NCI-H187 (cell line): ENCODE results near the gene BMI1.
A peak's percentile ranks its signal among the peaks of the same experiment; 100 is the strongest.
"Not testable (repeated sequence)": the region's sequence is repeated elsewhere in the genome, so short reads cannot be mapped to it uniquely, and the experiment has no call there.

Experiments used
- DNase-seq, 2 experiments: peaks; one replicate each; lab custom pipeline; 2025; lab: John Stamatoyannopoulos, UW

Gene BMI1

DNA sequence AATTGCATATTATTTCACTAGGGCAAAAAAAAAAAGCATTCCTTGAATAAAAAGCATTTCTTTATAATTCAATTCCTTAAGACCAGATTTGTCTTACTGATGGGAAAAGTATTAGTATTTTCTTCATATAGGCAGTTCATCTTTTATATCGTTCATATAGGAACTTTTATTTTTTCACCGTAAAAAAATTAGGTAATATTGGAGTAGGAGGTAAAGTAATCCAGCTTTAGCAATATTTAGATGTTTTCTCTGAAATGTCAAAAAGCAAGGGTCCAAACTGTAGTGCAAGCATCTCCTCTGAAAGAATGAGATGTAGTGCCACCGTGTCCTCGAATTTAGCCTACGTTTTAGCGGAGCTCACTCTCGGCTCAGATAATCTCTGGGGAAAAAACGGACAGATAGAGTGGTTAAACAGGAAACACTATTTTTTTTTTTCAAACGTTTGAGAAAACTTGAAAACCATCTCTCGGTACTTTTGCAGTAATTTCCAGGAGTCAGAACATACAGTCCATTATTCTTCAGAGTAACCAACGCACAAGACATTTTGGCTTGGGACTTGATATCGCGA lies 18.9 kb downstream of the BMI1 start:
- DNase-seq = no peak

DNA sequence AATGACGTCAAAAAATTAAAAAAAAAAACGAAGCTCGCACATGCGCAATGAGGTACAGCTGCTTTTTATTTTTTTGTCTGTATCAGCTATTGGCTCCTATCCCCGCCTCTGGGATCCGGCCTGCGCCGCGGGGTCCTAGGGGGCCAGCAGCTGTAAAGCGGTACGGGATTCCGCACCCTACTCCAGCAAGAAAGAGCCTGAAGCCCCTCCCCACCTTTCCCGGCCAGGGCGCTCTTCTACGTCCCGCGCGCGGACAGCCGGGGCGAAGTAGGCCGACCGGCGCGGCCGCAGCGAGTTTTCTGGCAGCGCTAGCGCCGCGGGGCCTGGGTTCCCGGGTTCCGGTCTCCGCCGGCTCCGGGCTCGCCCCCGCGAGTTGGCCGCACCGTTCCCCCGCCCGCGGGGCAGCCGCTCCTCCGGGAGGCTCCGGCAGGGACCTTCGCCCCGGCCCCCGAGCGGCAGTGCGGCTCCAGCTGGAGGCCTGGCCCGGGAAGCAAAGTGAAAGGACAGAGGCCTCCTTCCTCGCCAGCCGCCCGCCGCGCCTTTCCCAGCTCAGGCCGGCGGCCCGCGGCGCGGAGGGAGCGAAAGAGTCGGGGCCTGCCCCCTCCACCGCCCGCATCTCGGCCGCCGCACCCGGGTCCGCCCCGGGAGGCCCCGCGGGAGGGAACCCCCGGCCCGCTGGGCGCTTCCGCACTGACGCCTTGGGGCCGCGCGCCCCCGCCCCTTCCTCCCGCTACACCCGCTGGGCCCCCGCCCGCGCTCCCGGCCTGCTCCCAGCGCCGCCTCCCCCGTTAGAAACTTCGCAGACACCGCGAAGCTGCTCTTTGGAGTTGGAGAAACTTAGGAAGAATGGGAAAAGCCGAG lies 19.7 kb downstream of the BMI1 start:
- peak; percentile 6 to 61 for DNase-seq

DNA sequence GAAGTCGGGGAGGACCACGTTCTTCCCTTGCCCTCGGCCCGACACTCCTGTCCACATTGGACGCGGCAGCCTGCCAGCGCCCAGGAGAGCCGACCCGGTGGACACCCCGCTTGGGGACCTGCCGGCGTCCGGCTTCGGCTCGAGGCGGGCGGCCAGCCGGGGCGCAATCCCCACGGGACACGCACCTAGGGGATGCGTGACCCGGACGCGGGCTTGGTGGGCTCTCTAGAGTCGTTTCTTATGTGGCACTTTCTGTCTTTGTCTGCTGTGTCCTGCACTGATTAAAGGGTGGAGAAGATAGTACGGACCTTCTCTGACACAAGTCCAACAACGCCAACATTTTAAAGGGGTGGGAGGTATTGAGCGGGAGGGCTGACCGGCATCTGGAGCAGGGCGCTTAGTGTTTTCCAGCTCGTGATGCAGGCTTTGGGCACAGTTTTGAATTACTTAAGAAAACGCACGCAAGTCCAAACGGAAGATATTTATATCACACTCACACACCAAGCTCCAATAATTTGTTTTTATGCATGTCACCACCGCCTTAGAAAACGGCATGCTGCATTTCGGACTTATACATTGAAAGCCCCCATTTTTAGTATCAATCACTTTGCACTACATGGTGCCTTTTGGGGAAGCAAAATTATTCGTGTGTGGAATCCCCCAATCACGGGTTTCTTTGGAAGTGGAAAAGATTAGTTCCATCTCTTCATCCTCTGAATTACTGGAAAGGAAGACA lies 20.5 kb downstream of the BMI1 start:
- no peak for DNase-seq

DNA sequence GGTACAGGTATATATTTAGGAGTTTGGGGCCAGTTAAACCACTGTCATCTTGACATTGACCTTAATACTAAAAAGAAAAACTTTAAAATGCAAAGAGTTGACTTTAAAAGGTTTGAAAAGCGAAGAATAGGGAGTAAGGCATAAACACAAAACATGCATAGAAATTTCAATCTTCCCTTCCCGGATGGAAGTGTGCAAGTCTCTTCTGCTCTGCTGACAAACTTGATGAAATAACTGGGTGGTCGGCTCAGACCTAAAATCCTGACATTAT lies 21.0 kb downstream of the BMI1 start:
- DNase-seq = no peak

DNA sequence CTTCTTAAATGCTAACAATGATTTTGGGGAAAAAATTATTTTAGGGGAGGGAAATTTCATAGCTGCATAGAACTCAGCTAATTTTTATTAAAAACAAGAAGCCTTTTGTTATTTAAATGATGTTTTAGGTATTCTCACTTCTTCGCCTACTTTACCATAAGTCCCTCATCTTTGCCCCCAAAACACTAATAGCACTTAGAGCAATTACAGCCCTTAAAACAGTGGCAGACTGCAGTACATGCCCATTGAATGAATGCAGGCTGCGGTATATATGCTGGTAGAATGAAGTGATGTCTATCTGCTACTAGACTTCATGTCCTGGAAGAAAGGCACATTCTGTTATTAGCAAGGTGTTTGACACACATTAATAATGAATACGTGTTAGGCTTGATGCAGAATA lies 21.5 kb downstream of the BMI1 start:
- no peak for DNase-seq

DNA sequence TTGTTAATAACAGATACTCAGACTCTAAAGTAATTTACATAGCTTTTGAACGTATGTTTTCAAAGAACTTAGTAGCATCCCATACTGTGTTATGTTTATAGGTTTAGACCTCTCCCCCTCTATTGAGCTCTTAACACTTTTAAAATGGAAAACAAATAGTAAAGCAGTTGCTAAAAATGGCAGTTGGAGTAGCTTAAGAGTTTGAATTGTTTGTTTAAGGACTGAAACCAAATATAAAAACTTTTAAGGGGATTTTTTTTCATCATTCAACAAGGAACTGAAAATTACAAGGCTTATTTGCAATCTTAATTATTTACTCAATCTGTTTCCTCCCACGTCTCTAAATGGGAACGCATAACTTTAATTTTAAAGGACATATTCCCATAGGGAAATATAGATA lies 22.8 kb downstream of the BMI1 start:
- DNase-seq = no peak

DNA sequence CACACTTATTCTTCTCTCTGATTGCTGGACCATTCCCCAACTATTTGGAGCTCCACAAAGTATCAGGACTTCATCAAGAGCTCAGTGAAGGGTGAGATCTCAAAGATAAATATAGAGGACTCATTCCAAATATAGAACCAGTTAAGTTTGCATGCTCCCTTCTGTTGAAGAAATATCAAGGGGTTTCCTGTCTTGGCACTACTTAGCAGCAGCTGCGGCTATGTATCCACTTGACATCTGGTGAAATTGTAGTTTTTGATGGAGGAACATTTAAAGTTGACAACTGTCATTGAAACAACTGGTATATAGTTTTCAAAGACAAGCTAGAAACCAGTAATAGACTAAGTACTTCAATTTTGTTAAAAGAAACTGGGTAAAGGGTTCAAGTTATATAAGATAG lies 23.4 kb downstream of the BMI1 start:
- DNase-seq = no peak

DNA sequence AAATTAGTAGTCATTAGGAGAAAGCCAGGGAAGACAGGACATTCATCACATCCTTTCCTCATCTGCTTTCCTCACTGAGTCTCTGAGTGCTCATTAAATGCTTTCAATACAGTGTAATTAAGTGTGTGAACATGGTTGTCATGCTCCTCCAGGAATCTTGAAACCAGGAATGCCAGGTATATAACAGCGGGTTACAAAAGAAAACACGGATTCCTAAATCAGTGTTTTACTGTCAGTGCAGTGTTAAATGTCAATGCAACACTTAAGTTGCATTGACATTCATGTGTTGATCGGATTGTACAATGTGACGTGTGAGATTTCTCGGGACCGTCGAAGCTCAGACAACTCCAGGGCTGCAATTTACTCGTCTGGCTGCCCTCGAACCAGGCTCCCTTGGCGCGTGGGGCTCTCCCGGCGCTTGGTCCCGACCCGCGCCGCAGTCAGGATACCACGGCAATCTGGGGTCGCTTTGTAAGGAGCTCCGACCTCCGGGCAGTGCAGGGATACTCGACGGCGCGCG lies 23.9 kb downstream of the BMI1 start:
- no peak for DNase-seq

DNA sequence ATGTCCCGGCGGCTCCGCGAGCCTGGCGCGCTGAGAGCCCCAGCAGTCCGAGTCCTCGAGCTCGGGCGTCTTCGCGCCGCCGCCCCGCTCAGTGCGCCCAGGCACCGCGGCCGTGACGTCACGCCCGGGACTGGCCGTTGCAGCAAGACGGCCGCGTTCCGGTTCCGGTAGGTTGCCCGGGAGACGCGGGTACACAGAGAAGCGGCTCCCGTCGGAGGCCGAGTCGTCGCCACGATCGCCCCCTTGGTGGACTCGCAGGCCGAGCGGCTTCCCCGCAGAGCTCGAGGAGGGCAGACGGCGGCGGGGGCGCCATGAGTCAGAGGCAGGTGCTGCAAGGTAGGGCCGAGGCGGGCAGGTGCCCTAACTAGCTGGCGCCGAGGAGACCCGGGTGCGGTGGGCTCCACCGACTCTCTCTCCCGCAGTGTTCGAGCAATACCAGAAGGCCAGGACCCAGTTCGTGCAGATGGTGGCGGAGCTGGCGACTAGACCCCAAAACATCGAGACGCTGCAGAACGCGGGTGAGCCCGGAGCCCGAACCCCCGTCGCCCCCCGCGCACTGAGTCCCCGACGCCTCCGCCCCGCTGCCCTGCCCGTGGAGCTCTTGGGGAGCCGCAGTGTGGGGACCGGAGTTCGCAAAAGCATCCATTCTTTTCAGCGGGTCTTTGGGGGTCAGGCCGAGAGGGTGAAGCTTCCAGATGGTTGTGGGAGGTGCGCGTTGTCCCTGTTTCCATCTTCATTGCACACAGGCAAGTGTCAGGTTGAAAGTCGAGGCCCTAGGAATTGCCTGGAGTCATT lies 24.6 kb downstream of the BMI1 start, which contains the start of gene SPAG6:
Gene SPAG6, plus strand, starts transcription at position 196 of the 795 bp plus-strand sequence. Its CDS starts 116 bp downstream, at position 312.
- peak; percentile 16 to 73 for DNase-seq

DNA sequence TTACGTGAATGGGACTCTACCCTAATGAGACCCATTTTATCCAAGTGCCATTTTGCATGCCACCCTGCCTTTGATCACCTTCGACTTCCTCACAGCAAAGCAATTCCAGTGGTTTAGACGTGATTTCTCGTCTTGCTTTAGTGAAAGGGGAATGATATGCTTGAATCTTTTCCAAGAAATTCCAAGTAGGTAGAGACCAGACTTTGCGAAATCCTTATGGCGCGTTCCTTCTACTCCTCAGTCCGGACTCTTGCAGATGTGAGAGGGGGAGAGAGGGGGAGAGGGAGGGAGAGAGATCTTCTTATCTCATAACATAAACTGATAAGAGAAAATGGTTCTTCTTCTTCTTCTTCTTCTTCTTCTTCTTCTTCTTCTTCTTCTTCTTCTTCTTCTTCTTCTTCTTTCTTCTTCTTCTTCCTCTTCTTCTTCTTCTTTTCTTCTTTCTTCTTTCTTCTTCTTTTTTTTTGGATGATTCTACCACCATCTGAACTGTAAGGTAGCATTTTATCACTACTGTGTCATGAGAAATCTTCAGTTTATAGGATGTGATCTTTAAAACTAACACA lies 25.3 kb downstream of the BMI1 start:
- DNase-seq = no peak

DNA sequence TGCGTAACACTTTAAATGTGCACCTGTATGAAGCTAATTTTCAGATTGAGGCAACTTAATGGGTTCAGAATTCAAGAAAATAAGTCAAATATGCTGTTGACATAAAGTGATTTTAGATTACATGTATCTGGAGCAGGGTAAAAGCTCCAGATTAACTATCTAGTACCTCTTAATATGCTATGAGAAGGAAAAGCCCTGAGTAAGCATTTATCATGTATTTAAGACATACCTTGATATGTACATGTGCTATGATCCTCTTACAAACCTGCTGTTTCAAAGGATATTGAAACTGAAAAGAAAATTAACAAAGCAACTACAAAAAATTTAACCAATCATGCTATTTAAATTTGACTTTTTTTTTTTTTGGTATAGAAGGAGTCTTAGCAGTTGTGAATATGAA lies 28.9 kb downstream of the BMI1 start:
- DNase-seq = no peak

DNA sequence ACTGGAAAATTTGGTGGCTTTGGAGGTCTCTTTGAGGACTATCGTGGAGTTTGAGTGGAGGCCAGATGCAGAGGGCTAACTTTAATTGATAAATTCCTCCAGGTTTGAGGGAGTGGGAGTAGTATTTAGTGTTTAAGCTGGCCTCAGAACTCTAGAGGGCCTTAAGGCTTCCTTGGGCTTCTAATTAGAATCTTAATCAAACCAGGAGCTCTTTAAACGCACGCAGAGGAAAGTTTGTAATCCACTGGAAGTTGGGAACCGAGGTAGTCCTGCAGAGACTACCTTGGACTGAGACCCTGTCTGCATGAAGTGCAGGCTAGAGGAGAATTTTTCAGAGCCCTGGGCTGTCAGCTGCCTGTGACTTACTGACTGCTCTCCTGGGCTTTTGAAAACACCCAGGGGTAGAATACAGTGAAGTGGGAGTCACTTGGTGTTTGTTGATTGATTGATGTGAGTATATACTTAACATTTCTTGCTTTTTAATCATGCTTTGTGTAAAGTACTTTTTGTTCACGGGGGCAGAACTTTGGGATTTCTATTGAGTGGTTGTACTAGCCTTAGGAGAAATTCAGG lies 30.3 kb downstream of the BMI1 start:
- no peak for DNase-seq

DNA sequence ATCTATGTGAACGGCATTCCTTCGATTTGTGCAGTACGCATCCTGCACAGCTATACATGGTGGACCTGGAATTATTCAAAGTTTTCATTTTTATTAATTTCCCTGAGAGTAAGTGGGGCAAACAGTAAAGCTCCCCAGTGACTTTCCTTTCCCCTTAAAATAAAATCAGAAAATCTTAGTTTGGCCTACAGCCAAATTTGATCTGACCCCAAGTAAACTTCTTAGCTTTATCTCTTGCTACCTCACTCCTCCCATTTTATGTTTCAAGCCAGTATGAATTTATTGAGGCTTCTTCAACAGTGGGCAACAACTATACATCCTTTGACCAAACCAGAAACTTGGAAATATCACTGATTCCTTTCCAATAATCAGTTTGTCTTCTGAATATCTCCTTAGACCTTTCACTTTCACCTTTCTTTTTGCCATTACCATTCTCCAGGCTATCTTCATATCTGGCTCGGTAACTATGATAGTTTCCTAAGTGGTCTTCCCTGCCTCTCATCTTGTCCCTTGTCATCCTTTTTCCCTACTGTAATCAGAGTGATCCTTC lies 35.5 kb downstream of the BMI1 start:
- DNase-seq = no peak

DNA sequence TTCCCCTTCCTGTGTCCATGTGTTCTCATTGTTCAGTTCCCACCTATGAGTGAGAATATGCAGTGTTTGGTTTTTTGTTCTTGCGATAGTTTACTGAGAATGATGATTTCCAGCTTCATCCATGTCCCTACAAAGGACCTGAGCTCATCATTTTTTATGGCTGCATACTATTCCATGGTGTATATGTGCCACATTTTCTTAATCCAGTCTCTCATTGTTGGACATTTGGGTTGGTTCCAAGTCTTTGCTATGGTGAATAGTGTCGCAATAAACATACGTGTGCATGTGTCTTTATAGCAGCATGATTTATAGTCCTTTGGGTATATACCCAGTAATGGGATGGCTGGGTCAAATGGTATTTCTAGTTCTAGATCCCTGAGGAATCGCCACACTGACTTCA lies 36.9 kb downstream of the BMI1 start:
- DNase-seq = not testable (repeated sequence)

DNA sequence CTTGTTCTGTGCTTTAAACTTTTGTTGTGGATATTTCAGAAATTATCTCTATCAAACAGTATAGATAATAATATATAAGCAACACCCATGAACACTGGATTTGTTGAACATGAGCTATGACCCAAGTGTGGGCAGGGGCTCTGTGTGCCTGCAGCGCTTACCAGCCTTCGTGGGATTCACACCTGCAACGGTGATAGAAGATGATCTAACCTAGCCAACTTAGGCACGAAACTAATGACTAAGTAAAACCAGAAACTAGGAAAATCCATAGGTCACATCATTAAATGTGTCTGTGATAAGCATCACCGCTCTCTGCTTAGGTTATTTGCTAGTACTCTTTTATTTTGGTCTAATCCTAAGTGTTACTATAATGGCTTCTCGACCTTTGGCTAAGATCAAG lies 42.4 kb downstream of the BMI1 start:
- DNase-seq = no peak

DNA sequence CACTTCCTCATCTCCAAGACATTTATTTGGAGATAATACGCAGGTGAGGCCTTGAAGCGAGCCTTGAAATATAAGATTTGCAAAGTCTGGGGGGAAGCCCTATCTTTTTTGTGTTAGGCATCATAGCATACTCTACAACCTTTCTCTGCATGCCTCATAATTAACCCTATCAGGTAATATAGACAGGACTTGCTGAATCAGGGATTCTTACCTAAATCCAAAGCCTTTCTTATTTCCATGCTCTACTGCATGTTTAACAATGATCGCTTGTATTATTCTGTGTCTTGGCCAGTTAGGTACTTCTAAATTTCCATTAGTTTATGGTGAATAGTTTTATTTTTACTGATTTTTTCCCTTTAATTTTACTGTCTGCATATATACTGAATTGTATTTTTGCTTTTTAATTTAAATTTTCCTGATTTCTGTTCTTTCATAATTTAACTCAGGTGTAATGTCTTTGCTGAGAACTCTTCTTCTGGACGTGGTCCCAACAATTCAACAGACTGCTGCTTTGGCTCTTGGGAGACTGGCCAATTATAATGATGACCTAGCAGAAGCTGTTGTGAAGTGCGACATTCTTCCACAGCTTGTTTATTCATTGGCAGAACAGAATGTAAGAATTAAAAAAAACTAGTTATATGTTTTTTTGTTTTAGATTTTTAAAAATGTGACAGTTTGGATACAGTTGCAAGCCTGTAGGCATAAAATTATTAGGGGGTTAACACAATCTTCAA lies 43.7 kb downstream of the BMI1 start:
- no peak for DNase-seq

DNA sequence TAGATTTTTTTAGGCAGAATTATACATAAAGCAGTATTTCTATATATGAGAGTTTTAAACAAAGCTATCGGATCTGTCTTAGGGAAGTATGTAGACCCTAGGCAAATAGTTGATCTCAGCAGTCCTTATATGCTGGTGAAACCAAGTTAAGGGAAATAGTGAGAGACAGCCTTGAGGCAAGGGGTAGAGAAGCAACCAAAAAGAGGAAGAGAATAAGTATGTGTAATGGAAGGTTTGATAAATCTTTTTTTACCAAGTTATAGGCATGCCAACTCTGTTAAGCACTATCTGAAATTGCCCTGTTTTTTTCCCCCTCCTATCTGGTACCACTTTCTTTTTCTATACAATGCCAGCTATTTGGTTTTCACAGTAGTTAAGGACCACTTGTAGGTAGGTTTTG lies 44.3 kb downstream of the BMI1 start:
- no peak for DNase-seq

DNA sequence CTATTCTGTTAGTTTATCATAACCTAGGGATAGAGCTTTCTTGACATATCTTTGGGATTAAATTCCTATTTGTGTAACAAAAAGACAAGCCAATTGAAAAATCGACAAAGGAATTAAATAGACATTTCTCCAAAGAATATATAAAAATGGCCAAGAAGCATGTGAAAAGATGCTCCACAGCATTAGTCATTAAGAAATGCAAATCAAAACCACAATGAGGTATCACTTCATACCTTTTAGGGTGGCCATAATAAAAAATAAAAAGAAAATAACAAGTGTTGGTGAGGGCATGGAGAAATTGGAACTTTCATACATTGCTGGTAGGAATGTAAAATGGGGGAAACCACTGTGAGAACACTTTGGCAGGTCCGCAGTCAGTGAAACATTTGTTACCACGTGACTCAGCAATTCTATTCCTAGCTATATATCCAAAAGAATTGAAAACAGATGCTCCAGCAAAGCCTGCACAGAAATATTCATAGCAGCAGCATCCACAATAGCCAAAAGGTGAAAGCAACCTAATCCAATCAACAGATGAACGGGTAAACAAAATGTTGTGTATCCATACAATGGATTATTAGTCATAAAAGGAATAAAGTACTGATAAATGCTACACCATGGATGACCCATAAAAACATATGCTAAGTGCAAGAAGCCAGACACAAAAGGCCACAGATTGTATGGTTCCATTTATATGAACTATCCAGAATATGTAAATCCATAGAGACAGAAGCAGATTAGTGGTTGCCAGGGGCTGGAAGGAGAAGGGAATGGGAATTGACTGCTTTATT lies 44.9 kb downstream of the BMI1 start:
- no peak for DNase-seq

DNA sequence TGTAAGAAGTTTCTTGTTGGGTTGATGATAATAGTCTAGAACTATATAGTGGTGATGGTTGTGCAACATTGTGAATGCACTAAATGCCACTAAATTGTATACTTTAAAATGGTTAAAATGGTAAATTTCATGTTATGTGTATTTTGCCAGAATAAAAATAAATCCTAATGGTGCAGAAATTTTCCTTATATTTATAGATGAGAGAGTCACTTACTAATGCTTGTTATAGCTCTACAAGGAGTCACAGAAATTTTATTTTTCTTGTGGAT lies 45.5 kb downstream of the BMI1 start:
- no peak for DNase-seq

DNA sequence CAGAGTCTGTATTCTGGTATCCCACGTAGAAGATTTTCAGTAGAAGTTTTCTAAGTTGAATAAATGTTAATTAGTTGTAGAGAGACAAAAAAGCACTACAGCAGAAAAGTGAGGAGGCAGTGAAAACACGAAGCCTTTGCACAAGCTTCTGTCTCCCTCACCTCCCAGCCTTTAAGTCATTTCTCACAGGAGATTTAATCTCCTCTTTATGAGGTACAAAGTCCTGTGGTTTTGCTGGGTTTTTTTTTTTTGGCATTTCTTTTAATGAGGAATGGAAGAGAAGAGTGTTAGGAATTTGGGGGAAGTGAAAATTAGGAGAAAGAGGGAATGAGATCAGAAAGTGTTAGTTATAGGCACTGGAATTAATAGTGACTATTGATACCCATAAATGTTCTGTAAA lies 45.9 kb downstream of the BMI1 start:
- no peak for DNase-seq
